Effector memory CD4-positive, alpha-beta T cell (primary cell): ENCODE measurements around the gene PDCD10.

ENCODE experiments used
- DNase-seq, 3 donors: peaks; one replicate each; pipeline ENCODE4 v3.0.0-alpha.2; 2020
- H3K27ac ChIP-seq: 2 replicates; pipeline ENCODE4 v1.7.0; 2013; ENCODE audit warnings: mild to moderate bottlenecking, low read length, moderate library complexity; ENCODE audit not compliant: insufficient read depth, poor library complexity, severe bottlenecking
- H3K27me3 ChIP-seq: replicated peaks from 2 replicates; pipeline ENCODE4 v1.7.0; 2013; ENCODE audit warnings: mild to moderate bottlenecking, low read length; ENCODE audit not compliant: insufficient read depth, control insufficient read depth, poor library complexity, severe bottlenecking
- H3K36me3 ChIP-seq: 2 replicates; pipeline ENCODE4 v1.7.0; 2013; ENCODE audit warnings: mild to moderate bottlenecking, low read length, moderate library complexity; ENCODE audit not compliant: control insufficient read depth, insufficient read depth
- H3K4me1 ChIP-seq: 2 replicates; pipeline ENCODE4 v1.7.0; 2013; ENCODE audit warnings: low read length, mild to moderate bottlenecking; ENCODE audit not compliant: control insufficient read depth, insufficient read depth, poor library complexity, severe bottlenecking
- H3K4me3 ChIP-seq: 2 replicates; pipeline ENCODE4 v1.7.0; 2013; ENCODE audit warnings: low read length, low read depth, mild to moderate bottlenecking; ENCODE audit not compliant: insufficient read depth, poor library complexity, severe bottlenecking
- H3K9me3 ChIP-seq: 2 replicates; pipeline ENCODE4 v1.7.0; 2013; ENCODE audit warnings: mild to moderate bottlenecking, low read length, moderate library complexity; ENCODE audit not compliant: control insufficient read depth

PDCD10 gene

GRCh38 chr3:167691366-167691765, 43.3 kb downstream of the PDCD10 start:
- H3K36me3 ChIP-seq, result peaks cover 40% of the 10 kb centered on the region
- DNase-seq, result no peak
- H3K4me1 ChIP-seq, result peaks cover 13% of the 10 kb centered on the region
- no peak overlapping the region for H3K4me3 ChIP-seq
- no peaks in the 10 kb centered on the region for H3K27me3 ChIP-seq
- H3K9me3 ChIP-seq, result no peaks in the 10 kb centered on the region
- no peak overlapping the region for H3K27ac ChIP-seq

GRCh38 chr3:167684388-167684993, 50.2 kb downstream of the PDCD10 start:
- Histone ChIP-seq H3K9me3 (no peaks in the 10 kb centered on the region), H3K4me3 (no peak overlapping the region), H3K27ac (no peak overlapping the region), H3K4me1 (no peaks in the 10 kb centered on the region), H3K36me3 (peaks cover 24% of the 10 kb centered on the region), H3K27me3 (no peaks in the 10 kb centered on the region)
- peak in 2 of 3 donors; percentile 1 to 41 for DNase-seq

GRCh38 chr3:167679526-167679925, 55.2 kb downstream of the PDCD10 start:
- DNase-seq, result no peak
- H3K27ac ChIP-seq, result no peak overlapping the region
- H3K36me3 ChIP-seq, result peaks cover 26% of the 10 kb centered on the region
- no peaks in the 10 kb centered on the region for H3K4me1 ChIP-seq
- peaks cover 3% of the 10 kb centered on the region for H3K9me3 ChIP-seq
- H3K4me3 ChIP-seq, result no peak overlapping the region
- no peaks in the 10 kb centered on the region for H3K27me3 ChIP-seq

DNA sequence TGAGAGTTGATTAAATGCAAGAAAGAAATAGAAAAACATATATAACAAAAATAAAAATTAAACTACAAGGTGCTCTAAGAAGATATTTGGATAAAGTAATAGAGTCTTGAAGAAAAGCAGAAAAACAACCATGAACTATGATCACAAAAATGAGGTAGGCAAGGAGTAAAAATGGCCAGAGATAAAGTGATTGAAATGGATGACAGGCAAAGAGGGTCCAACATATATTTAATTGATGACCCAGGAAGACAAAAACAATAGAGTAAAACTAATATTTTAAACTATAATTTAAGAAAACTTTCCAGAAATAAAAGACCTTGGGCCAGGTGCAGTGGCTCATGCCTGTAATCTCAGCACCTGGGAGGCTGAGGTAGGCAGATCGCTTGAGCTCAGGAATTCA, 58.8 kb downstream of the PDCD10 start:
- DNase-seq, result no peak
- no peak overlapping the region for H3K4me3 ChIP-seq
- peaks cover 3% of the 10 kb centered on the region for H3K9me3 ChIP-seq
- H3K27ac ChIP-seq, result no peak overlapping the region
- peaks cover 38% of the 10 kb centered on the region for H3K36me3 ChIP-seq
- H3K4me1 ChIP-seq, result no peaks in the 10 kb centered on the region
- H3K27me3 ChIP-seq, result no peaks in the 10 kb centered on the region

DNA sequence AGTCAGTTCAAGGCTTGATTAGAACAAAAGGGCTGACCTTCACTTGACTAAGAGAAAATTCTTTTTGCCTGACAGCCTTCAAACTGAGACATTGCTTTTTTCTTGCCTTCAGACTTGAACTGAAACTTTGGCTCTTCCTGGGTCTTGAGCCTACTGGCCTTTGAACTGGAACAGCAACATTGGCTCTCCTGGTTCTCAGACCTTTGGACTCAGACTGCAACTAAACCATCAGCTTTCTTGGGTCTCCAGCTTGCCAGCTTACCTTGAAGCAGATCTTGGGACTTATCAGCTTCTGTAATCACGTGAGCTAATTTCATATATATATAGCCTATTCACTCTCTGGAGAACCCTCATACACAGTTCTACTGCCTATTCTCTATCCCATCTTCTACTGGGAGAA, 61.5 kb downstream of the PDCD10 start:
- Histone ChIP-seq H3K27ac (no peak overlapping the region), H3K9me3 (peaks cover 3% of the 10 kb centered on the region), H3K4me1 (no peaks in the 10 kb centered on the region), H3K4me3 (no peak overlapping the region), H3K27me3 (no peaks in the 10 kb centered on the region), H3K36me3 (peaks cover 35% of the 10 kb centered on the region)
- DNase-seq, result no peak

DNA sequence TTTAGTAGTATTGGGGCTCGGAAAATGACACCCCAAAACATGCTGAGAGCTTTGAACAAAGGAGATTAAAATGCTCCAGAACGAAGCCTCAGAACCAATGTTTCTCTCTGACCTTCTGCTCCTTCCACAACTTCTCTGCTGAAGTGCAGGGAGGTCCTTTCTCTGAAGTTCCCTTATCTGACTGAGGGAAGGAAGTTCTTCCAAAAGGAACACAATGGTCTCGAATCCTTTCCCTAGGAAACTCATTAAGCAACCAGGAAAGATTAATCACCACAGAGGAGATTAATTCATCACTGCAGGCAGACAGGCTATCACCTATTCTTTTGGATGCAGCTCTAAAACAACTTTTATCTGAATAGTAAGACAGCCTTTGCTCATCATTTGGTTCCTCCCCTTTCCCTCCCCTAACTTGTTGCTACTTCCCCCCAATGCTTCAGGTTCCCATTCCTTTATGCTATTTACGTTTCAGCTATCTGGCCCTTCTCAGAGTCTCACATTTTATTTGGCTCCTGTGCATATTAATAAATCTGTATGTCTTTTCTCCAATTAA, 62.7 kb downstream of the PDCD10 start:
- H3K4me1 ChIP-seq, result no peaks in the 10 kb centered on the region
- peaks cover 35% of the 10 kb centered on the region for H3K36me3 ChIP-seq
- DNase-seq, result no peak
- H3K4me3 ChIP-seq, result no peak overlapping the region
- peaks cover 3% of the 10 kb centered on the region for H3K9me3 ChIP-seq
- H3K27me3 ChIP-seq, result no peaks in the 10 kb centered on the region
- no peak overlapping the region for H3K27ac ChIP-seq

GRCh38 chr3:167669699-167670098, 65.0 kb downstream of the PDCD10 start:
- H3K36me3 ChIP-seq, result peaks cover 20% of the 10 kb centered on the region
- H3K4me3 ChIP-seq, result no peak overlapping the region
- H3K27me3 ChIP-seq, result no peaks in the 10 kb centered on the region
- no peaks in the 10 kb centered on the region for H3K4me1 ChIP-seq
- no peak overlapping the region for H3K27ac ChIP-seq
- no peak for DNase-seq
- no peaks in the 10 kb centered on the region for H3K9me3 ChIP-seq

DNA sequence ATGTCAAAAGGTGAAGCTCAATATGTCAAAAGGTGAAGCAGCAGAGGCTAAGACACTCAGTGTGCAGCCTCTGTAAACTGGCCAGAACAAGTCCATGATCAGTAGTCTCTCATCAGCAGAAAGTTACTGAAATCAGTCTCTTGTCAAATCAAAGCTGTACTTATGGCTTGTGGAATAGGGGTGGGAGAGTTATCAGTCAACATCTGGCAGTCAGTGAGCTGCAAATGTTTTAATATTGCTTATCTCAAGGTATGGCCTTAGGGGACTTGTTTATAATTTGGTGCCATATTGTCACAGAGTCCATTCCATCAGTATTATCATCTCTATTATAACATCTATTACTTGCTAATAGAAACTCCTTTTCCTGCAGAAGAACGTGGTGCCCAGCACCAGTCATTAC, 66.0 kb downstream of the PDCD10 start:
- Histone ChIP-seq H3K27me3 (no peaks in the 10 kb centered on the region), H3K4me3 (no peak overlapping the region), H3K9me3 (no peaks in the 10 kb centered on the region), H3K36me3 (peaks cover 11% of the 10 kb centered on the region), H3K27ac (no peak overlapping the region), H3K4me1 (no peaks in the 10 kb centered on the region)
- DNase-seq, result no peak

DNA sequence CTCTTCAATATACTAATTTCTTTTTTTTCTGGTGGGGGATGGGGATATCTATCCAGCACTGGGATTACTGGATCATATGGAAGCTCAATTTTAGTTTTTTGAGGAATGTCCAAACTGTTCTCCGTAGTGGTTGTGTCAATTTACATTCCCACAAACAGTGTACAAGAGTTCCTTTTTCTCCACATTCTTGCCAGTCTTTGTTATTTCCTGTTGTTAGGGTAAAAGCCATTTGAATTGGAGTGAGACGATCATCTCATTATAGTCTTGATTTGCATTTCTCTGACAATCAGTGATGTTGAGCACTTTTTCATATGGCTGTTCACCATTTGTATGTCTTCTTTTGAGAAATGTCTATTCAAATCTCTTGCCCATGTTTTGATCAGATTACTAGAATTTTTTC, 68.1 kb downstream of the PDCD10 start:
- H3K4me3 ChIP-seq, result no peak overlapping the region
- H3K27me3 ChIP-seq, result no peaks in the 10 kb centered on the region
- no peaks in the 10 kb centered on the region for H3K36me3 ChIP-seq
- no peak for DNase-seq
- H3K9me3 ChIP-seq, result no peaks in the 10 kb centered on the region
- H3K27ac ChIP-seq, result no peak overlapping the region
- H3K4me1 ChIP-seq, result no peaks in the 10 kb centered on the region

DNA sequence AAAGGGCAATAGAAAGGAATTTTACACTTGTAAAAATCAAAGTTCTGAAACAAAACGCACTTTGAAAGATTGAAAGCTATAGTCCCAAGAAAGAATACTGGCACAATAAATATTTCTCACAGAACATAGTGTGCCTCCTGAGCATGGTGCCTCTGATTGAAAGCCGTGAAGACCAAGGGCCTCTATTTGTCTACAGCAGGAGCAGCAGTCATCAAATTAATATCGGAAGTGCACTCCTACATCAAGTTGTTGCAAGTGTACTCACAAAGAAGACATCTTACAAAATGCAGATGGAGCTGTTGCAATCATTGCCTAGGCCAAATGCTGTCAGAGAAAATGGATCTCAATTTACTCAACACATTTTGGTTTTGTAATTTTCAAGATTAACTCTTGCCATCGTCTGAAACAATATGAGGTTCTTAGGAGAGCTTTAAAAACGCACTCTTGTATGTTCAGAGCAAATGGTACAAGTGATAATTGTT, 71.7 kb downstream of the PDCD10 start:
- no peak overlapping the region for H3K4me3 ChIP-seq
- H3K27ac ChIP-seq, result no peak overlapping the region
- DNase-seq, result no peak
- H3K9me3 ChIP-seq, result no peaks in the 10 kb centered on the region
- no peaks in the 10 kb centered on the region for H3K27me3 ChIP-seq
- no peaks in the 10 kb centered on the region for H3K36me3 ChIP-seq
- H3K4me1 ChIP-seq, result no peaks in the 10 kb centered on the region
